ENCODE results near the gene MRC1.

MRC1 gene

DNA sequence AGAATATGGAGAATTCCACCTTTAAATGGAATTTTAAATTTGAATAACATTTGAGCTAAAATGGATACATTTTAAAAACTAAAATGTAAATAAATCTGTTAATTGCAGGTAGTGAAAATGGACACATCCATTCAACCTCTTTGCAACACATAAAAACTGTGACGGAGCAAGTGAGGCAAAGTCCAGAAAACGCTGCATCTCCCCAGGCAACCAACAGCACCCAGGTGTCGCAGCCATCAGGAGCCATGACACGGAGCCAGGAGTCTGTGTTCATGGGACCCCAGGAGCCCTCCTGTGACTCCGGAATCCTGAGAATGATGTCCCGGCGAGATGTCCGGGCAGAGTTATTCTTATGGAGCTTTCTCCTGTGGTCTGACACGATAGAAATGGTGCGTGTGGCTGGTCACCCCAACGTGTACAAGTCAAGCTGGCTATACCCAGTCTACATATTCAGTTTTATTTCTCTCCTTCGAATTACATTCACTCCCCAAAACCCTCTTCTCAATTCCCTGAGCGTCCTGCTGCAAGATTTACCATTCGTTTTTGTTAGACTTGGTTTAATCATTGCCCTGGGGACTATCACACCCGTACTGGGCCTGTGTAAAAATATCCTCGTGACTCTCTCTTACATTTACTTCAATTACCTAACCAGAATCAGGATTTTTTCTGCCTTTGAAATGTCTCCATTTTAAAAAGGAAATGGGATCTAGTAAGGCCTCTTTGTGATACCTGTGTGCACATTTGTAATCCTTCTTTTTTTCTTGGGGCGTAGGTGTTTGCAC is 13.1 kb upstream of the MRC1 start:
- DNase-seq: no peak

DNA sequence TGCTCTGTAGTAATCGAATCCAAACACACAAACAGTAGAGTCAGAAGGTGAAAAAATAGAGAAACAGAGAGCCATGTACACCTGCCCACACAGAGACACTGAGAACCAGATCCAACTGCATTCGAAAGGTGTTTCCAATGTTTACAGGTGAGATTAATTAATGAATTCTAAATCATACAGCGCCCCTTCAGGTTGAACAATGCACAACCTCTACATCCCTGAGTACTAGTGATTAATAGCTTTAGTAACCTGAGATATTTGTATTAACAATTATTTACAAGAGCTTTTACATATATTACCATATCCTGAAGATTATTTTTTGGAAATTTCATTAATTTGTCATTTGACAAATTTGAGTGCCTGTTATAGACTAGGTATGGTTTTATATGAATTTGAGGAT is 7.6 kb upstream of the MRC1 start:
- DNase-seq: no peak

DNA sequence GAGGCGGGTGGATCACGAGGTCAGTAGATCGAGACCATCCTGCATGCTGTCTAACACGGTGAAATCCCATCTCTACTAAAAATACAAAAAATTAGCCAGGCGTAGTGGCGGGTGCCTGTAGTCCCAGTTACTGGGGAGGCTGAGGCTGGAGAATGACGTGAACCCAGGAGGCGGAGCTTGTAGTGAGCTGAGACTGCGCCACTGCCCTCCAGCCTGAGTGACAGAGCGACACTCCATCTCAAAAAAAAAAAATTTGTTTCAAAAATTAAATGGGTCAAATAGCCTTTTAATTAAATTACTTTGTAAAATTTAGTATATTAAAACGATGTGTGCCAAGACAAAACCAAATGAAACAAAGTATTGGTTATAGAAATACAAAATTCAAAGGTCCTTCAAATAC is 6.8 kb upstream of the MRC1 start:
- no peak for DNase-seq

DNA sequence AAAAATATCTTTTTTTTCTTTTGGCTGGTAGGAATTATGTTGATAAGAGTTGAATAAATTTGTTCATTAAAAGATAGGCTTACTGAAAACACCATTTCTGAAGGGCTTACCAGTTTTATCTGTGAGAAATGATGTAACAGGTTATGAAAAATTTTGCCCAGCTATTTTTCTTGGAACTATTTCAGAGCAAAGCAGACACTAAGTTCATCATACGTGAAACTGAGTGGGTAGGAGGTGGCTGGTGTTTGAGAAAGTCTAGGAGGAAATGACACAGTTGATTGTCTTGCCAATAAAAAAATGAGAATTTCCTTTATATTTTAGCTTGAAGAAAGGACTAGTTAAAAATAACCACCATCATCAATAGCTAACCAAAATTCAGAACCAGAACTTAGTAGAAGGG is 6.2 kb upstream of the MRC1 start:
- peak; percentile 18 for DNase-seq

DNA sequence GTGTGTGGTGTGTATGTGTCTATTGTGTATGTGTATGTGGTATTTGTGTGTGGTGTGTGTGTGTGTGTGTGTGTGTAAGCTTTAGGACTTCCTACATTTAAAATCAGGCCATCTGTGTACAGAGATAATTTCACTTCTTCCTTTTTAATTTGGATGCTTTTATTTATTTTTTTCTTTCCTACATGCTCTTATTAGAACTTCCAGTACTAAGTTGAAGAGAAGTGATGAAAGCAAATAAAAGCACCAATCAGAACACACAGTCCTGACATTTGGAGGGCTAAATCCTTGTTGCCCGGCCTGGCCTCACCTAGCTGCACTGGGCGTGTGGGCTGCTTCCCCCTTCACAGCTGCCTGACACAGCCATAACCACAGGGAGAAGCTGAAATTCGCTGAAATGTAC is 3.8 kb upstream of the MRC1 start:
- no peak for DNase-seq

DNA sequence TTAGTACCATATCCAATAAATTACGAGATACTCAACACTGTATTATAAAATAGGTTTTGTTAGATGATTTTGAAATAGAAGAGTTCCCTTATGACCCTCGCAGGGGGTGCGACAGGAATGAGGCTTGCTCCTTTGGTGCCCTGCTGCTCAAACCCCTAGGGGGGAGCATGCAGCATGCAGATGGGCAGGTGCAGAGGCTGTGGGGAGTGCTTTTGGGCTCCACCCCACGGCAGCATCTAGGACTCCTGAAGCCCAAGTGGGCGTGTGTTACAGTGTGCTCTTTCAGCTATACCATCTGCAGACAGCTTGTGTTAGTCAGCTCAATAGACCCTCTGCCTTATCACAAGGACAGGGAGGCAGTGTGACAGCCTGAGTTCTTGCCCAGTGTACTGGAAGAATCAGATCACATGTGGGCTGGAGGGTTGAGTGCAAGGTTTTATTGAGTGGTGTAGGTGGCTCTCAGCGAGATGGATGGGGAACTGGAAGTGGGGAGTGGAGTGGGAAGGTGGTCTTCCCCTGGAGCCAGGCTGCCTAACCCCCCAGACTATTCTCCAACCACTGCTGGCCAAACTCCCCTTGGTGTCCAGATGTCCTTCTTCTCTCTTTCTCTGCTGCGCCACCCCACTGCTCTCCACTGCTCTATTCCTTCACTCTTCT is 3.1 kb upstream of the MRC1 start:
- no peak for DNase-seq

DNA sequence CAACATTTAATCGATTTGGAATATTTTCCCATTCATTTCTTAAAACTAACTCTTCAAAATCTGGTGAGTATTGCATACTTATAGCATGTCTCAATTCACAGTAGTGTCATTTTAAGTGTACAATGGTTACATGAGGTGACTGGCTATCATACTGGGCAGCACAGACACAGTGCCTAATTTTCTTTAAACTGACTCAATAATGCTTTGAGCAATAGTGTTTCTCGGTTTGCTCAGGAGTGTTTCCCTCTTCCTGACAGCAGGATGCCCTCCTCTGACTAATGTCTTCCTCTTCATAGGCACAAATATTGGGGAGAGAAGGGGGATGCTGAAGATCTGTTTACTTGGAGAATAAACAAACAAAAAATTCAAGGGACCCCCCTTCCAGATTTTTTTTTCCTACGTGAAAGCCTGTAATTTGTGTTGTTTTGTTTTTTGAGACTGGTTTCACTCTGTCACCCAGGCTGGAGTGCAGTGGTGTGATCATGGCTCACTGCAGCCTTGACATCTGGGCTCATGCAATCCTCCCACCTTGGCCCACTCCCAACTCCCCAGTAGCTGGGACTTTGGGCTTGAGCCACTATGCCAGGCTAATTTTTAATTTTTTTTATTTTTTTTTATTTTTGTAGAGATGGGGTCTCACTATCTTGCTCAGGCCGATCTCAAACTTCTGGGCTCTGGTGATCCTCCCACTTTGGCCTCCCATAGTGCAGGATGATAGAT is 2.2 kb downstream of the MRC1 start:
- no peak for DNase-seq

DNA sequence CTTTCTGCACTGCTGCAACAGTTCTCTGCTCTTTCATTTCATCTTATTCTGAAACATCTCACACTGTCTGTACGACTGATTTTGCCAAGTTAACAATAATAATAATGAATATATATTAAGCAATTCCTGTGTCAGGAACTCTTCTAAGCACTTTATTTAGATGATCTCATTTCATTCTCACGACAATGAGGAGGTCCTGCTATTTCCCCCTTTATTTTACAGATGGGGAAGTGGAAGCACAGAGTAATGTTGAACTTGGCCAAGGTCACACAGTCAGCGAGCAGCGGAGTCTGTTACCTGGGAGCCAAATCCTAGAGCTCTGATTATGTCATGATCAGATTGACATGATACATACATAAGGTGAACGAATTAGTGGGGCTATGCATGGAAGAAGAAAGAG is 5.8 kb downstream of the MRC1 start:
- DNase-seq: no peak

DNA sequence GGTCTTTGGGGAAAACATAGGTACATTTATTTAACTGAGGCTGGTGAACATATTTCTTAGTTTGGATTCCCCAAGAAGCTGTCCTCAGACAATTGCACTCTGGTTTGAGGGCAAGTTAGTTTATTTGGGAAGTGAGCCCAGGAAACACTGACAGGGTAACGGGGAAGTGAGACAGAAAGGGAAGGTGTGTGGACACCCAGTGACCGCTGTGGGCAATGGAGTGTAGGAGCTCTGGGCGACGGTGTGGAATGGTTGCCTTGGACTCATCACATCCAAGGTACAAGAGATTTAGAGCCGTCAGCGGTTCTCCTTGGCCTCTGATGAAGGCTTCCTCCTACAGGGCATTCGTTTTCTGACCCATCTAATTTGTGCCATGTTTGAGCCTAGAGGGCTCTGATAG is 7.1 kb downstream of the MRC1 start:
- DNase-seq: no peak

DNA sequence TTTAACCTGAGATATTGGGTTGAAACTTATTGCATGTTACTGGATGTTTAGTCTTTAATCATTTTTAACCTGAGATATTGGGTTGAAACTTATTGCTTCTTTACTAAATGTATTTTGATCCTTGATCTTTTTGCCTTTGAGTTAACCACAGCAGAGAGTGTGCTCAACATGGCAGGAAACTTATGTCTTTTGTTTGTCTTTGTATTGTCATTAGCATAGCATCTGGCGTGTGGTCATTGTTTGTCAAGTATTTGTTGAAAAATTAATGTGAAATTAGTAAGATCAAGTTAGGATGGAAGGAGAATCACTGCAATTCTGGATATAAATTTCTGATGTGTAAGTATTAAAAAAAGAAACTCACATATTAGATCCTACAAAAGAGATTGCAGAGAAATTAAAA is 8.2 kb downstream of the MRC1 start:
- DNase-seq: no peak

DNA sequence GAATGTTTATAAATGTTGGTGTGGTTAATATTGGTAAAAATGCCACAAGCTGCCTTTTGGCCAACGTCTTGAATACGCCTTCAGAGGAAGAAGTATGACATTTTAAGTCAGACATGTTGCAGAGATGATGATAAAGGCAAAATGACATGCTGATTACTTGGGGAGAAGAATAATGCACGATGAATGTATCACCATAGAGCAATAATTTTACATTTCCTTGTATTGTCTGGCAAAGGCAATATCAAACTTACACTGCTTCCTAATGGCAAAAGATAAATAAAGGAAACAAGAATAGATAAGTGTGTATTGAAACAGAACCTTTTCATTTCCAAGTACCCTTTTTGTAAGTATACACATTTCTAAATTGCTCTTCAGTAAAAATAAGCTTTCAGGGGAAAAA is 8.6 kb downstream of the MRC1 start:
- no peak for DNase-seq

DNA sequence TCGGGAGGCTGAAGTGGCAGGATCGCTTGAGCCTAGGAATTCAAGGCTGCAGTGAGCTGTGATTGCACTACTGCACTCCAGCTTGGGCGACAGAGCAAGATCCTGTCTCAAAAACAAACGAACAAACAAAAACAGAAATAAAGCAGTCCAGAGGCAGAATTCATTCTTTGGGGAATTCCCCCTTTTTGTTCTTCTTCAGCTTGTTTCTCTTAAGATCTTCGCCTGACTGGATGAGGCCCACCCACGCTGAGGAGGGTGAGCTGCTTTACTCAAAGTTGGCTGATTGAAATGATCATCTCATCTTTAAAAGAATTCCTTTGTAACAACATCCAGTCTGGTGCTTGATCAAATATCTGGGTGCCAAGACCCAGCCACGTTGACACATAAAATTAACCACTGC is 10.7 kb downstream of the MRC1 start:
- no peak for DNase-seq

DNA sequence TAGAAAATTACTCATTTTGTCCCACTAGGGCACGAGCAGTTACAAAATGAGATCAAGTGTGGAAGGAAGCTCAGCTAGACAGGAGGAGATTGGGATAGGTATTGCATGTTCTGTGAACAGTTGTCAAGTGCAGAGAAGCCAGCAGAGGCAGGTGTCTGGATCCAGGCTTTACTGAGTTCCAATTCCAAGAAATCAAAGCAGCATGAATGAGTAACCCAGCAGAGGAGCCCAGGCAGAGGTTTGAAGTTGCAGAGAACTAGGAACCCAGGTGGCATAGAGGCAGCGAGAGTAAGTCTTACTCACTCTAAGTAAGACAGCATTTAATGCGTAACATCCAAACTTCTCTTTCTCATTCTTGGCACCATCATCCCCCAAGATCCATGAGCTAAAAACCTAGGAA is 11.8 kb downstream of the MRC1 start:
- DNase-seq: no peak

DNA sequence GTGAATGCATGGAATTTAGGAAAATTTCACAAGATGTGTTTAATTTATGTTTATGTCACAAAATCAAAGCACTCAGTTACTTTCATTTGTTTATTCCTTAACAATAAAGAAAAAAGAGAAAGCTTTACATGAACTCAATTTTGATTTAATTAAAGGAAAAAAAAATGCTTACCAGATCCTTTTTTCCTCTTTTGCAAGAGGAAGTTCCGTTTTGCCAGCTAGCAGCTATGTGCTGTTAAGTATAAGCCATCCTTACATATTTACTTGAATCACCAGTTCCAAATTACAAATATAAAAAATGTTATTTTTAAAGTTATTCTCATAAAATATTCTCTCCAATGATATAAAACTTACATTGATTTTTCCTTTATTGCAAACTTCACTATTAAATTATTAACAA is 12.7 kb downstream of the MRC1 start:
- no peak for DNase-seq

DNA sequence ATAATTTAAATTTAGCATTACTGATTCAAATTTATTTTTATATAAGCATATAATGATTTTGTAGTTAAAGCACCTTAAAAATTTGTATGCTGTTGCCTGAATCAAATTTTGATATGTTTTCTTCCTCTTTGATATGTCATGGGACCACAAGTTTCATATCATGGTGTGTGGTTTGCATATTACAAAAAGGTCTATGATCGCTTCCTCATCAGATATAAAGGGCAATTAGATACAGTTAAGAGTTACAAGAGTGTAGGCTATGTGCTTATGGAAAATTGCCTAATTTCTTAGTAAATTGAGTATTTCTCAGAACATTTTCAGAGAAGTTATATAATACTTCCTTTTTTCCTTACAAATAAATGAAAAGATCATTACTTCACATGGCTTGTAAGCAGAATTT is 22.2 kb downstream of the MRC1 start:
- no peak for DNase-seq

DNA sequence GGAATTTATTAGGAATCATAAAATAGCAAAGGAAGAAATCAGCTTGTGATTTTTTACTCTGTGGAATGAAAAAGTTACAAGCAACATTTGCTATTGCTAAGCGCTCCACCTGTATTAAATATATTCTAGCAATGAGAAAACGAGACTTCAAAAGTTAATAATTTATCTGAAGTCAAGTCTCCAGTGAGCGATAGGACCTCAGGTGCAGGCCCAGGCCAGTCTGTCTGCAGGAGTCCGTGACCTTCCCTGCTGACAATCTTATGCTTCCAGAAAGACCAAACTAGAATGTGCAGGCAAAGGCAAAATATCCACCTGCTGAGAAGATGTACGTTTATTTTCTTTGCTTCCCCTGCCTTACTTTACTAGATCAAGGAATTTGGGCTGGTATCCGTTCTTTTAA is 22.7 kb downstream of the MRC1 start:
- DNase-seq: no peak

DNA sequence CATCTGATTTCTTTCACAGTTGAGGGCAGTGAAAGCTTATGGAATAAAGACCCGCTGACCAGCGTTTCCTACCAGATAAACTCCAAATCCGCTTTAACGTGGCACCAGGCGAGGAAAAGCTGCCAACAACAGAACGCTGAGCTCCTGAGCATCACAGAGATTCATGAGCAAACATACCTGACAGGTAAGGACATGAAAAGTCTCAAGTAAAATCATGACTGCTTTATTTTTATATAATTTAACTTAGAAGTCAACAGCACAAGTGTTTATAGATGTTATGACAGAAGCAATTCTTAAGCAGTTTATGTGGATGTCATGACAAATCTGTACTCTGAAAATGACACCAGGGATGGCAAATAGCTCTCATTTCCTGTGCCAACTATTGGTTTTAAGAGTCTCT is 24.5 kb downstream of the MRC1 start:
- DNase-seq: no peak

DNA sequence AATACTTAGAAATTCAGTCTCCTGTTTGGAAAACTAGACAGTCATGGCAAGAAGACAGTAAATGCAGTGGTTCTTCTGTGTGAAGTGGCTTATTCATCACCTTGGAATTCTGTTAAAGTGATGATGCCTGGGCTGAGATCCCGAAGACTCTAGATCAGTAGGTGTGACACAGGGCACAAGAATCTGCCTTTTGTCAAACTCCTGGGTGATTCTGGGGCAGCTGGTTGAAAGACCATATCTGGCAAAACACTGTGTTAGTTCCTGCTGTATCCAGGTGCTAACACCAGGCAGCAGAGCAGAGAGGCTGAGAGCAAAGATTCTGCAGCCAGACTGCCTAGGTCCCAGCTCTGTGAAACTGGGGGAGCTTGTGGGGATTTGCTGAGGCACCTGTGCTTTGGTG is 26.5 kb downstream of the MRC1 start:
- peak; percentile 94 for DNase-seq

DNA sequence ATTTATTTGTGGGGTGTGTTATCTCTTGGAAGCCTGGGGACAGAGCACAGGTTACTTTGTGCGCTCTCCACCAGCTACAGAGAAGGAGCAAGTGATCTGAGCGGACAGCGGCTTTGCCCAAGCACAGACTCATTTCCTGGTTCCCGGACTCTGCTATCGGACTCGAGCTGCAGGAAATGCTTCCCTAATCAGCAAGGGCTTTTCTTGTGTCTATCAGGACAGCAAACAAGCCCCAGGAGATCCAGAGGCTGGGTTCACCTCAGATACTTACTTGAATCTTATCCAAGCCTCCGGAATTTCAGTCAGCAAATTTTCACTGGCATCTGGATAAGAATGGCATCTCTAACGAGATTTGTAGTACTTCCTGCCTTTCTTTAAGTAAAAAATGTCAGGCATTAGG is 27.8 kb downstream of the MRC1 start:
- peak; percentile 57 for DNase-seq

DNA sequence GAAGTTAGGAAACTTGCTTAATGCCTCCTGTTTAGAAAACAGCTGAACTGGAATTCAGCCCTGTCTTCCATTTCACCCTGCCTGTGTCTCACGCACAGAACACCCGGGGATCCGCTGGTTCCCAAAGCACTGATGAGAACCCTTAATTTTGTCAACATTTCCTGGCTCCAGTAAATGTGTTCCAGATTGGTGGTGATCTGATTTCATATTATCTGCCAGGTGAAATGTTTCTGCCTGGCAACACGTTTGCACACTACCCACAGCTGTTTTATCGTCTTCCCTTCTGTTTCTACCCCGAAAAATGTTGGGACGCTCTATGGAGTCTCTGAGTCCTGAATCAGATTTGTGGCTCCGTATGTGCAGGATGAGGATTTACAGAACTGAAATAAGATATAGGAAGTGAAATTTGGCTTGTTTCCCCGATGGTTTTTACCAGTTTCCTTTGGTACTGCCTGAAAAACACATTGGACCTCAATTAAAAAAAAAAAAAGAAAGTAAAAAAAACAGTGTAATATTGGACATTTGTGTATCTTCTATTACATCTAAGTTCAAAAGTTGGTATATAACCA is 29.0 kb downstream of the MRC1 start:
- no peak for DNase-seq

DNA sequence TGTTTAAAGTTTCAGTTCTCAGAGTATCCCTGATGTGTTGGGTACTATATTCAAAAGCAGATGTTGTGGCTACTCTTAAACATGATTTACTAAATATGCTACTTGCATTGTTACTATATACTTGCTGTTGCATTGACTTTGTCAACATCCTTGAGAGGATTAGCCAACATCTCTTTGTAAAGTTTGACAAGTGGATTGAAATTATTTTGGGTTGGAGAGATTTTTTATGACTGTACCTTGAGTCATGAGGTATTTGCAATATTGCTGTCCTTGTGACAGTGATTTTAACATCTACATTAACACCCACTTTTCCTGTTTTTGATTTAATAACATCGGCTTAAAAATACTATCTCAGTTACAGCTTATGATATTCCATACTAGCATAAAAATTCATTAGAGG is 31.9 kb downstream of the MRC1 start:
- DNase-seq: peak; percentile 8

DNA sequence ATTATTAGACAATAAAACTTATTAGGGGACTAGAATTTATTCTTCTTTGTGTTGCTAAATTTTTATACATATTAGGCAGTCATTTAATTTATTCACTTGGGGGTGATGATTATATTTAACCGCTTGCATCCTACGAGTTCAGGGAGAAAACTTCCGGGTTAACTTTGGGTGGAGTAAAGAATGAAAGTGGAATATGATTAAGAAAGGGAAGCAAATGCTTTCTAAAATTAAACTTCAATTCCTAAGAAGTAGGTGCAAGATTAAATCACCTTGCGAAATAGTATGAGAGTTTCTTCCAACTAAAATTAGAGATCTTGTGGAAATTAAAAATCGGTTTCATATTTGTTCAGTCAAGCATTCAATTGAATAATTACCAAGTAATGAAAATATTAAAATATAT is 33.5 kb downstream of the MRC1 start:
- DNase-seq: no peak

DNA sequence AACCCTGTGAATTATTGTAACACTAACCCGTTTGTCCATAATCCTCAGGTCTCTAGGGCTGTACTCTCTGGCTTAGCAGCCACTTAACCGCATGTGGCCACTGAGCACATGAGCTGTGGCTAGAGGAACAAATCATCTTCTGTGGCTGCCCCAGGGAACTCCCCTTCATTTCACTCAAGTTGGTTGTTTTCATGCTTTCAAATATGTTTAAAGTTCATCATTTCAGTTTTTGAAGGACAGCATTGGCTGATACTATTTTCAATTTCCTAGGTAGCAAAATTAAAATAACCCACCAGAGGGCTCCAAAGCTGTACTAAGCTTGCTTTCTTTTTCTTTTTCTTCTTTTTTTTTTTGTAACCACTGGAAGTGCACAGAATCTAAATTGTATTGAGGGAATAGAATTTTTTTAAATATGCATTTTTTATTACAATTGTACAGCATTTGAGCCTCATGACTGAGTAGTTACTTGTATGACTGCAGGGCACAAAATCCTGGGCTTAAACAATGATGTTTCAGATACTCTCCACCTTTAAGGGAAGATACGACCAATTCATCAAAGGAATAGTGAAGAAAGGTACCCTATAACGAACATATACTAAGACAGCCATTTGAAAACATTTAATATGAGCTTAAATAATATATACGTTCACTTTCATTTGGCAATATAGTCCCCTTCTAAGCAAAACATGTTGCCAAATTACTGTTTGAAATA is 38.6 kb downstream of the MRC1 start:
- peak; percentile 24 for DNase-seq
